ENCODE measurements around the gene GNA14. TPM values are rescaled to one million over a fixed set of nuclear protein-coding genes. Genes with fewer than 3 reads are reported as not detected.

GNA14 gene
- total and polyA plus RNA-seq, 8 donors = 4.3 to 12.8 (median 10.1) TPM

GRCh38 chr9:77518688-77519087 is 129.4 kb downstream of the GNA14 start:
- TF ChIP-seq CTCF (IDR thresholded peaks at IDR 0.05) = no peak
- ATAC-seq (no peak), DNase-seq (no peak)
- no peaks in the 10 kb centered on the region for H3K9me3 ChIP-seq
- H3K27me3 ChIP-seq = no peaks in the 10 kb centered on the region
- no peak overlapping the region for H3K4me3 ChIP-seq
- H3K36me3 ChIP-seq = no peaks in the 10 kb centered on the region
- H3K27ac ChIP-seq = no peak overlapping the region
- intact Hi-C loops (cut with DNase I) = no loop called here
- H3K4me1 ChIP-seq = peaks cover 0 to 7% of the 10 kb centered on the region in 2 donors

- DNase-seq (no peak), ATAC-seq (no peak)
- no peaks in the 10 kb centered on the region for H3K9me3 ChIP-seq
- no peak overlapping the region for H3K27ac ChIP-seq
- no peaks in the 10 kb centered on the region for H3K27me3 ChIP-seq
- H3K4me3 ChIP-seq = no peak overlapping the region
- H3K36me3 ChIP-seq = no peaks in the 10 kb centered on the region
- intact Hi-C loops (cut with DNase I) = no loop called here
- TF ChIP-seq CTCF (IDR thresholded peaks at IDR 0.05) = no peak
- peaks cover 0 to 7% of the 10 kb centered on the region in 2 donors for H3K4me1 ChIP-seq
Observed at GRCh38 chr9:77516781-77517180, 131.3 kb downstream of the GNA14 start.

- Histone ChIP-seq H3K9me3 (no peaks in the 10 kb centered on the region), H3K27me3 (no peaks in the 10 kb centered on the region), H3K4me3 (no peak overlapping the region), H3K27ac (peak overlapping the region; percentile 26 to 53), H3K36me3 (no peaks in the 10 kb centered on the region), H3K4me1 (peaks cover 0 to 7% of the 10 kb centered on the region in 2 donors)
- no peak for TF ChIP-seq CTCF (IDR thresholded peaks at IDR 0.05)
- ATAC-seq (peak; percentile 62), DNase-seq (no peak)
- intact Hi-C loops (cut with DNase I) = no loop called here
Observed at GRCh38 chr9:77514886-77515711, 133.0 kb downstream of the GNA14 start.

GRCh38 chr9:77513457-77513856 is 134.7 kb downstream of the GNA14 start:
- H3K27me3 ChIP-seq = no peaks in the 10 kb centered on the region
- H3K27ac ChIP-seq = no peak overlapping the region
- intact Hi-C loops (cut with DNase I) = no loop called here
- H3K9me3 ChIP-seq = no peaks in the 10 kb centered on the region
- DNase-seq (no peak), ATAC-seq (no peak)
- peaks cover 0 to 7% of the 10 kb centered on the region in 2 donors for H3K4me1 ChIP-seq
- no peaks in the 10 kb centered on the region for H3K36me3 ChIP-seq
- no peak overlapping the region for H3K4me3 ChIP-seq
- no peak for TF ChIP-seq CTCF (IDR thresholded peaks at IDR 0.05)

GRCh38 chr9:77512876-77513275 is 135.2 kb downstream of the GNA14 start:
- intact Hi-C loops (cut with DNase I) = no loop called here
- no peak overlapping the region for H3K27ac ChIP-seq
- ATAC-seq (no peak), DNase-seq (peak in 2 of 4 donors; percentile 72 to 74)
- H3K27me3 ChIP-seq = no peaks in the 10 kb centered on the region
- H3K9me3 ChIP-seq = no peaks in the 10 kb centered on the region
- H3K4me1 ChIP-seq = peaks cover 0 to 7% of the 10 kb centered on the region in 2 donors
- no peaks in the 10 kb centered on the region for H3K36me3 ChIP-seq
- no peak for TF ChIP-seq CTCF (IDR thresholded peaks at IDR 0.05)
- H3K4me3 ChIP-seq = no peak overlapping the region
